HepG2 (cell line): ENCODE measurements around the gene FOSB. TPM values are rescaled to one million over a fixed set of nuclear protein-coding genes. Genes with fewer than 3 reads are reported as not detected.
A peak's percentile ranks its signal among the peaks of the same experiment; 100 is the strongest.

Experiments used
- ATAC-seq: fragments of 200-7000 bp; cut with Tn5 transposase; 3 replicates; pipeline ENCODE4 v1.9.1; 2020; ENCODE audit warnings: mild to moderate bottlenecking, moderate library complexity
- BruUV-seq: library from RNA; stranded (reverse); fragments of 400-500 nt; replicated peaks from 2 replicates; lab custom pipeline; 2021; lab: Mats Ljungman, UMichigan
- CTCF ChIA-PET: fragments of 300-600 bp; formaldehyde crosslinking; extraction: SDS; loops from one replicate; lab custom pipeline; 2021; ENCODE audit warnings: low total read pairs, inconsistent platforms, low intra/inter-chr PET ratio; lab: Yijun Ruan, JAX
- POLR2A ChIA-PET: fragments of 350-600 bp; sonication (Branson Sonifier 250); formaldehyde crosslinking; loops from one replicate; lab custom pipeline; 2020; ENCODE audit warnings: antibody characterized with exemption, inconsistent platforms; lab: Yijun Ruan, JAX
- DNase-seq: peaks from one replicate; pipeline ENCODE4 v3.0.0-alpha.2; 2015; ENCODE audit warnings: low spot score
- FAIRE-seq: peaks from 3 replicates; lab custom pipeline; 2011; peaks lifted over from hg19 to GRCh38; lab: Jason Lieb, UNC
- H2AFZ ChIP-seq: one replicate; pipeline ENCODE4 v1.6.1; 2011; ENCODE audit warnings: low read length, inconsistent platforms
- H3K27ac ChIP-seq: fragments of 300-600 bp; 3 replicates; pipeline ENCODE4 v1.8.0; 2011; ENCODE audit warnings: mixed run types, mild to moderate bottlenecking, mixed read lengths, low read length, inconsistent platforms; ENCODE audit not compliant: insufficient read depth; ENCODE audit errors: extremely low read length
- H3K27me3 ChIP-seq, 2 experiments: fragments of 200-600 bp in 1 of 2; 2 replicates in 1 of 2; 3 replicates in 1 of 2; pipeline versions ENCODE4 v1.6.0 to v1.8.0; 2011; ENCODE audit warnings: low read length in 2 of 2, mild to moderate bottlenecking in 2 of 2, moderate library complexity in 2 of 2, inconsistent platforms in 1 of 2; ENCODE audit not compliant: insufficient read depth in 2 of 2, control insufficient read depth in 1 of 2
- H3K36me3 ChIP-seq, 2 experiments: fragments of 200-600 bp in 1 of 2; replicated peaks in 1 of 2; 2 replicates in 1 of 2; 3 replicates in 1 of 2; pipeline versions ENCODE4 v1.5.1 to v1.8.0; 2011; ENCODE audit warnings: low read length in 2 of 2, inconsistent platforms in 1 of 2; ENCODE audit not compliant: insufficient read depth in 2 of 2, control insufficient read depth in 1 of 2
- H3K4me1 ChIP-seq: 2 replicates; pipeline ENCODE4 v1.5.1; 2012; ENCODE audit warnings: low read length, inconsistent platforms; ENCODE audit not compliant: insufficient read depth
- H3K4me2 ChIP-seq: 2 replicates; pipeline ENCODE4 v1.6.0; 2011; ENCODE audit warnings: low read depth, low read length, inconsistent platforms
- H3K4me3 ChIP-seq, 3 experiments: fragments of 200-600 bp in 1 of 3; sonication (generic), shearing (Covaris generic) in 1 of 3; replicated peaks in 1 of 3; 2 replicates each; pipeline ENCODE4 v1.5.1; 2011 to 2016; ENCODE audit warnings: low read length in 3 of 3, inconsistent platforms in 2 of 3, low read depth in 2 of 3, mild to moderate bottlenecking in 2 of 3, control low read depth in 1 of 3, mixed read lengths in 1 of 3; ENCODE audit not compliant: insufficient read depth in 1 of 3
- H3K79me2 ChIP-seq: one replicate; pipeline ENCODE4 v1.6.1; 2011; ENCODE audit warnings: low read length, inconsistent platforms; ENCODE audit not compliant: insufficient read depth
- H3K9ac ChIP-seq: 2 replicates; pipeline ENCODE4 v1.6.0; 2011; ENCODE audit warnings: mild to moderate bottlenecking, low read depth, low read length, inconsistent platforms; ENCODE audit not compliant: insufficient read depth
- H3K9me3 ChIP-seq: 2 replicates; pipeline ENCODE4 v1.5.1; 2012; ENCODE audit warnings: mild to moderate bottlenecking, low read length
- H4K20me1 ChIP-seq: 2 replicates; pipeline ENCODE4 v1.6.0; 2011; ENCODE audit warnings: inconsistent platforms, mild to moderate bottlenecking, low read length, moderate library complexity; ENCODE audit not compliant: insufficient read depth
- CREM ChIP-seq, 2 experiments: sonication (generic) in 1 of 2; formaldehyde crosslinking in 1 of 2; IDR thresholded peaks; 2 replicates each; pipeline versions ENCODE4 v1.4.0 to v1.6.1; 2016 to 2020; ENCODE audit warnings: antibody characterized with exemption in 1 of 2, mild to moderate bottlenecking in 1 of 2, missing genetic modification reagents in 1 of 2
- CSRNP2 ChIP-seq: sonication (generic); formaldehyde crosslinking; conservative IDR thresholded peaks from 2 replicates; pipeline ENCODE4 v1.8.0; 2022; ENCODE audit warnings: low read depth, missing genetic modification reagents
- GZF1 ChIP-seq: sonication (generic); formaldehyde crosslinking; IDR thresholded peaks from 2 replicates; pipeline ENCODE4 v1.5.1; 2020; ENCODE audit warnings: mild to moderate bottlenecking, missing genetic modification reagents
- RBM39 ChIP-seq: fragments of 200-400 bp; formaldehyde crosslinking; IDR thresholded peaks from one replicate; pipeline ENCODE4 v1.6.1; 2018; ENCODE audit warnings: antibody characterized with exemption, mild to moderate bottlenecking, low read depth, low read length; ENCODE audit not compliant: poor library complexity, severe bottlenecking
- SMARCC2 ChIP-seq: fragments of 450-650 bp; IDR thresholded peaks from 2 replicates; pipeline ENCODE4 v1.6.1; 2017; ENCODE audit warnings: antibody characterized with exemption, mild to moderate bottlenecking
- ZNF691 ChIP-seq: sonication (generic); formaldehyde crosslinking; IDR thresholded peaks from 2 replicates; pipeline ENCODE4 v1.4.0; 2020; ENCODE audit warnings: missing genetic modification reagents, low read depth, mild to moderate bottlenecking, borderline replicate concordance
- ZNF792 ChIP-seq: IDR thresholded peaks from 2 replicates; pipeline ENCODE4 v1.6.1; 2016
- WGBS: methylation state at CpG from one replicate; pipeline ENCODE4 v1.1.6; 2017; ENCODE audit warnings: low lambda C conversion rate; 5-methylcytosine and 5-hydroxymethylcytosine counted together
- in situ Hi-C: cut with HindIII; loops from 2 replicates; pipeline ENCODE4 v1.10.0; 2017; ENCODE audit warnings: low pct_unique_long_range_greater_than_20kb; ENCODE audit not compliant: extremely low pct_ligation_motif_present
- intact Hi-C: fragments of 100-400 bp; cut with micrococcal nuclease; formaldehyde crosslinking; loops from one replicate; pipeline ENCODE4 v1.10.0; 2022; ENCODE audit not compliant: unreplicated experiment
- polyA plus RNA-seq, 8 experiments: library from polyadenylated mRNA; depleted of rRNA in 3 of 8; stranded (reverse) in 7 of 8; unstranded in 1 of 8; fragments of >200 nt; fragmentation: Illumina TruSeq in 4 of 8; extraction: Trizol in 4 of 8; gene quantifications; 2 replicates each; pipeline versions ENCODE4 v1.2.1 to v1.2.3, GENCODE V29; 2011 to 2016; ENCODE audit warnings: low read depth in 4 of 8, missing spikeins in 1 of 8, mixed read lengths in 1 of 8; ENCODE audit not compliant: insufficient read depth in 1 of 8
- total RNA-seq, 5 experiments: library from RNA; depleted of rRNA; stranded (reverse); fragments of >200 nt; fragmentation: Illumina TruSeq; extraction: Trizol; gene quantifications; 2 replicates each; pipeline ENCODE4 v1.2.3, GENCODE V29; 2016; ENCODE audit warnings: low read depth in 1 of 5
- TF ChIP-seq, protein P1 (sequence below): sonication (generic); formaldehyde crosslinking; IDR thresholded peaks from 2 replicates; pipeline ENCODE4 v1.4.0; 2020; ENCODE audit warnings: missing genetic modification reagents

Gene FOSB
- total and polyA plus RNA-seq, 2 of the 13 experiments (the other 11 are each of a cell fraction or from before 2014, with no cell fraction given), result 2.8 to 6.0 TPM

GRCh38 chr19:45467456-45468158 lies at the start of gene FOSB (continued):
- TF ChIP-seq RBM39 (peak; percentile 21), SMARCC2 (no peak)
- TF ChIP-seq, protein P1, sequence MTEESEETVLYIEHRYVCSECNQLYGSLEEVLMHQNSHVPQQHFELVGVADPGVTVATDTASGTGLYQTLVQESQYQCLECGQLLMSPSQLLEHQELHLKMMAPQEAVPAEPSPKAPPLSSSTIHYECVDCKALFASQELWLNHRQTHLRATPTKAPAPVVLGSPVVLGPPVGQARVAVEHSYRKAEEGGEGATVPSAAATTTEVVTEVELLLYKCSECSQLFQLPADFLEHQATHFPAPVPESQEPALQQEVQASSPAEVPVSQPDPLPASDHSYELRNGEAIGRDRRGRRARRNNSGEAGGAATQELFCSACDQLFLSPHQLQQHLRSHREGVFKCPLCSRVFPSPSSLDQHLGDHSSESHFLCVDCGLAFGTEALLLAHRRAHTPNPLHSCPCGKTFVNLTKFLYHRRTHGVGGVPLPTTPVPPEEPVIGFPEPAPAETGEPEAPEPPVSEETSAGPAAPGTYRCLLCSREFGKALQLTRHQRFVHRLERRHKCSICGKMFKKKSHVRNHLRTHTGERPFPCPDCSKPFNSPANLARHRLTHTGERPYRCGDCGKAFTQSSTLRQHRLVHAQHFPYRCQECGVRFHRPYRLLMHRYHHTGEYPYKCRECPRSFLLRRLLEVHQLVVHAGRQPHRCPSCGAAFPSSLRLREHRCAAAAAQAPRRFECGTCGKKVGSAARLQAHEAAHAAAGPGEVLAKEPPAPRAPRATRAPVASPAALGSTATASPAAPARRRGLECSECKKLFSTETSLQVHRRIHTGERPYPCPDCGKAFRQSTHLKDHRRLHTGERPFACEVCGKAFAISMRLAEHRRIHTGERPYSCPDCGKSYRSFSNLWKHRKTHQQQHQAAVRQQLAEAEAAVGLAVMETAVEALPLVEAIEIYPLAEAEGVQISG (CRISPR knock-in tag), result peak; percentile 25; the same call in 1 of the 2 replicates
- TF ChIP-seq, all 625 proteins: peak for 93

- no peak overlapping the region for H3K9ac ChIP-seq
- ChIA-PET CTCF (no interaction called here), POLR2A (no interaction called here)
- BruUV-seq, result no TSS peak
- no peaks in the 10 kb centered on the region; a peak in 1 of 5 replicates for H3K27me3 ChIP-seq
- no peaks in the 10 kb centered on the region for H3K9me3 ChIP-seq
- no peak overlapping the region for H3K4me3 ChIP-seq
- WGBS, result 96% methylated on average over 9 of the region's 9 CpGs
- DNase-seq (no peak), FAIRE-seq (no peak), ATAC-seq (no peak)
- intact Hi-C loops, result no loop called here
- no peak overlapping the region for H3K27ac ChIP-seq
- in situ Hi-C loops, result no loop called here
- no peak overlapping the region for H3K4me2 ChIP-seq
- no peaks in the 10 kb centered on the region for H4K20me1 ChIP-seq
- H3K4me1 ChIP-seq, result peaks cover 14% of the 10 kb centered on the region
- peaks cover 7 to 23% of the 10 kb centered on the region in 2 experiments; a peak in 3 of 5 replicates for H3K36me3 ChIP-seq
- H3K79me2 ChIP-seq, result peaks cover 9% of the 10 kb centered on the region
- TF ChIP-seq ZNF691 (CRISPR knock-in tag), result no peak
- no peak for TF ChIP-seq GZF1
- TF ChIP-seq CREM (IDR thresholded peaks at IDR 0.05), result no peak
- TF ChIP-seq CREM (CRISPR knock-in tag; IDR thresholded peaks at IDR 0.05), result no peak
- TF ChIP-seq CSRNP2 (CRISPR knock-in tag), result no peak
- TF ChIP-seq ZNF792 (CRISPR knock-in tag), result no peak
- no peak overlapping the region for H2AFZ ChIP-seq
Measured at GRCh38 chr19:45418802-45419201, 49.0 kb upstream of the FOSB start.
